ENCODE data around the gene TEX11.
"Not testable (repeated sequence)": the region's sequence is repeated elsewhere in the genome, so short reads cannot be mapped to it uniquely, and the experiment has no call there.

TEX11 gene

DNA sequence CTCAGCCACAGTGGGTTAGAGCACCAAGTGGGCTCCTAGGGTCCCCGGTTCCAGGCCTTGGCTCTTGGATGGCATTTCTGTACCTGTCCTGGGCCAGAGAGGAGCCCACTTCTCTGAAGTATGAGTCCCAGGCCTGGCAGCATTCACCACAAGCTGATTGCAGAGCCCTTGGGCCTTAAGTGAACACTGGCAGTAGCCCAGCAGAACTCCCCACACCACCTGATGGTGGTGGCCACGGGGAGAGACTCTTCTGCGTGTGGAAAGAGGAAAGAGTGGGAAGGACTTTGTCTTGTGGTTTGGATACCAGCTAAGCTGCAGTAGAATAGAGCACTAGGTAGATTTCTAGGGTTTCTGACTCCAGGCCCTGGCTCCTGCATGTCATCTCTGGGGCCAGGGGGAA is 359.1 kb downstream of the TEX11 start:
- H3K4me3 ChIP-seq (replicated peaks; ENCODE audit: low read depth, low read length), result no peak overlapping the region
- TF ChIP-seq, protein P1, sequence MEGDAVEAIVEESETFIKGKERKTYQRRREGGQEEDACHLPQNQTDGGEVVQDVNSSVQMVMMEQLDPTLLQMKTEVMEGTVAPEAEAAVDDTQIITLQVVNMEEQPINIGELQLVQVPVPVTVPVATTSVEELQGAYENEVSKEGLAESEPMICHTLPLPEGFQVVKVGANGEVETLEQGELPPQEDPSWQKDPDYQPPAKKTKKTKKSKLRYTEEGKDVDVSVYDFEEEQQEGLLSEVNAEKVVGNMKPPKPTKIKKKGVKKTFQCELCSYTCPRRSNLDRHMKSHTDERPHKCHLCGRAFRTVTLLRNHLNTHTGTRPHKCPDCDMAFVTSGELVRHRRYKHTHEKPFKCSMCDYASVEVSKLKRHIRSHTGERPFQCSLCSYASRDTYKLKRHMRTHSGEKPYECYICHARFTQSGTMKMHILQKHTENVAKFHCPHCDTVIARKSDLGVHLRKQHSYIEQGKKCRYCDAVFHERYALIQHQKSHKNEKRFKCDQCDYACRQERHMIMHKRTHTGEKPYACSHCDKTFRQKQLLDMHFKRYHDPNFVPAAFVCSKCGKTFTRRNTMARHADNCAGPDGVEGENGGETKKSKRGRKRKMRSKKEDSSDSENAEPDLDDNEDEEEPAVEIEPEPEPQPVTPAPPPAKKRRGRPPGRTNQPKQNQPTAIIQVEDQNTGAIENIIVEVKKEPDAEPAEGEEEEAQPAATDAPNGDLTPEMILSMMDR (IDR thresholded peaks at IDR 0.05; ENCODE audit: low read depth, low read length, missing control alignments), result no peak
- no peak for DNase-seq (ENCODE audit: extremely low read depth, low read depth)

DNA sequence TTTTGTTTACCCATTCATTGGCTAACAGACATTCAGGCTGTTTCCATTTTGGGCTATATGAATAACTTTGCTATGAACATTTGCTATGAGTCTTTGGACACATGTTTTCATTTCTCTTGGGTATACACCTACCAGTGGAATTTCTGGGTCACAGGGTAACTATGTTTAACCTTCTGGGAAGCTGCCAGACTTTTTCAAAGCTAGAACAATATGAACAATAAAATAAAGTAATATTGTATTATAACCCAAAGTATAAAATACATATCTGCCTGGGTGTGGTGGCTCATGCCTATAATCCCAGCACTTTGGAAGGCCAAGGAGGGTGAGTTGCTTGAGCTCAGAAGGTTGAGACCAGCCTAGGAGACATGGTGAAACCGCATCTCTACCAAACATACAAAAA is 373.3 kb downstream of the TEX11 start:
- no peak for DNase-seq (ENCODE audit: extremely low read depth, low read depth)
- TF ChIP-seq, protein P1 (IDR thresholded peaks at IDR 0.05; ENCODE audit: low read depth, low read length, missing control alignments), result no peak
- H3K4me3 ChIP-seq (replicated peaks; ENCODE audit: low read depth, low read length), result no peak overlapping the region

DNA sequence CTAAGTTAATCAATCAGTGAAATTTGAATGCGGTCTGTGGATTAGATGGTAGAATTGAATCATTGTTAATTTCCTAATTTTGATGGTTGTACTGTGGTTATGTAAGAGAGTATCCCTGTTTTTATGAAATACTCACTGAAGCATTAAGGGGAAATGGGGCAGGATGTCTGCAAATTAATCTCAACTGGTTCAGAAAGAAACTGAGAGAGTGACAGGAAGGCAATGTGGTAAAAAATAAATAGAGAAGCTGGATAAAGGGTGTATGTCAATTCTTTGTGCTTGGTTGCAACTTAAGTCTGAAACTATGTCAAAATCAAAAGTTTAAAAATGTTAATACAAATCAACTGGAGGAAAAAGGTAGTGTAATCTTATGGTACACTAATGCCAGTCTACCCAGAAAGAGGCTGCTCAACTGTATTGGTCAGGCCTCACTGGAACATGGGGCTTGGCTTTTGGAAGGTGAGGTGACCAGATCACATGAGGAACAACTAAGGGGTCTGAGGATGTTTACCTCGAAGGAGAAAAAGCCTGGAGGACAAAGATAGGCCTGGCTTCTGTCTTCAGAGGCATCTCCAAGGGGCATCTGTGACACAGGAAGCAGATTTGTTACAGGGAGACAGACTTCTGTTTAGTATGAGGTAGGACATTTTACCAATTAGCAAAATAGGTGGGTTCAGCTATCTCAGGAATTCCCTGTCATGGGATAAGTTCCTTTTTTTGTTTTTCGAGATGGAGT is 380.7 kb downstream of the TEX11 start:
- no peak overlapping the region for H3K4me3 ChIP-seq (replicated peaks; ENCODE audit: low read depth, low read length)
- no peak for DNase-seq (ENCODE audit: extremely low read depth, low read depth)
- TF ChIP-seq, protein P1 (IDR thresholded peaks at IDR 0.05; ENCODE audit: low read depth, low read length, missing control alignments), result no peak

DNA sequence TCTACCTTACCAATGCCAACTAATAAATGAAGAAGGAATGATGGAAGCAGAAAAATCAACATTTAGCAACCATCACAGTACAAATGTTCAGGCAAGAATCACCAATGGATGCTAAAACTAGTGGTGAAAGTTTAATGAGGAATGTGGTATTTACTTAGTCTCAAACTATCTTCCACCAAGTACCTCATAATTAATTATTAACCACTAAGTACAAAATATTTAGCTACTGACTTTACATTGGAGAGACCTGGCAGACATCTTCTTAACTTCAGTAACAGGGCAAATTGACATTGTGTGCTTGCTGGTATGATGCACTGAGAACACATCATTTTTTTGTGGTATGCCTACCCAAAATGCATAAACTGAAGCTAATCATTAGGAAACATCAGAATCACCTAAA is 381.5 kb downstream of the TEX11 start:
- DNase-seq (ENCODE audit: extremely low read depth, low read depth), result no peak
- TF ChIP-seq, protein P1 (IDR thresholded peaks at IDR 0.05; ENCODE audit: low read depth, low read length, missing control alignments), result no peak
- no peak overlapping the region for H3K4me3 ChIP-seq (replicated peaks; ENCODE audit: low read depth, low read length)

DNA sequence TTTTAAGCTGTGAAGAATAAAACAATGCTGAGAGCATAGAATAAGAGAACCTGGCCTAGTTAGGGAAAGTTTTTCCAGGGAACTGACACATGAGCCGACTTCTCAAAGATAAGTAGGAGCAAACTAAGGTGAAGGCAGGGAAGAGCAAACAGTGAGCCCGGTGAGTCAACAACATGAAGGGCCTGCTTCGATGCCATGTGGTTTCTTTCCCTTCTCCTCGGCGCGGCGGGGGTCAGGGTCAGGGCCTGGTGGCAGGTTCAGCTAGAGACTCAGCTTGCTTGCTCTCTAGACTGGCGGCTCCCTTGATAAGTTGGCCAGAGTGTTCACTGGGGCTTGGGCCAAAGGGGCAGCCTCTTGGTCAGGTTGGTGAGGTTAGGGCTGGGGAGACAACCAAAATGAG is 382.8 kb downstream of the TEX11 start:
- TF ChIP-seq, protein P1 (IDR thresholded peaks at IDR 0.05; ENCODE audit: low read depth, low read length, missing control alignments), result no peak
- no peak for DNase-seq (ENCODE audit: extremely low read depth, low read depth)

DNA sequence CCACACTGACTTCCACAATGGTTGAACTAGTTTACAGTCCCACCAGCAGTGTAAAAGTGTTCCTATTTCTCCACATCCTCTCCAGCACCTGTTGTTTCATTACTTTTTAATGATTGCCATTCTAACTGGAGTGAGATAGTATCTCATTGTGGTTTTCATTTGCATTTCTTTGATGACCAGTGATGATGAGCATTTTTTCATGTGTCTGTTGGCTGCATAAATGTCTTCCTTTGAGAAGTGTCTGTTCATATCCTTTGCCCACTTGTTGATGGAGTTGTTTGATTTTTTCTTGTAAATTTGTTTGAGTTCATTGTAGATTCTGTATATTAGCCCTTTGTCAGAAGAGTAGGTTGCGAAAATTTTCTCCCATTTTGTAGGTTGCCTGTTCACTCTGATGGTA is 392.8 kb downstream of the TEX11 start:
- not testable (repeated sequence) for DNase-seq (ENCODE audit: extremely low read depth, low read depth); H3K4me3 ChIP-seq (replicated peaks; ENCODE audit: low read depth, low read length)

More for the DNA sequence above, 382.8 kb downstream of the TEX11 start:
- H3K4me3 ChIP-seq (replicated peaks; ENCODE audit: low read depth, low read length), result no peak overlapping the region

DNA sequence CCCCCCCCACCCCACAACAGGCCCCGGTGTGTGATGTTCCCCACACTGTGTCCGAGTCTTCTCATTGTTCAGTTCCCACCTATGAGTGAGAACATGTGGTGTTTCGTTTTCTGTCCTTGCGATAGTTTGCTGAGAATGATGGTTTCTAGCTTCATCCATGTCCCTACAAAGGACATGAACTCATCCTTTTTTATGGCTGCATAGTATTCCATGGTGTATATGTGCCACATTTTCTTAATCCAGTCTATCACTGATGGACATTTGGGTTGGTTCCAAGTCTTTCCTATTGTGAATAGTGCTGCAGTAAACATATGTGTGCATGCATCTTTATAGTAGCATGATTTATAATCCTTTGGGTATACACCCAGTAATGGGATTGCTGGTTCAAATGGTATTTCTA is 393.2 kb downstream of the TEX11 start:
- H3K4me3 ChIP-seq (replicated peaks; ENCODE audit: low read depth, low read length), result not testable (repeated sequence)

DNA sequence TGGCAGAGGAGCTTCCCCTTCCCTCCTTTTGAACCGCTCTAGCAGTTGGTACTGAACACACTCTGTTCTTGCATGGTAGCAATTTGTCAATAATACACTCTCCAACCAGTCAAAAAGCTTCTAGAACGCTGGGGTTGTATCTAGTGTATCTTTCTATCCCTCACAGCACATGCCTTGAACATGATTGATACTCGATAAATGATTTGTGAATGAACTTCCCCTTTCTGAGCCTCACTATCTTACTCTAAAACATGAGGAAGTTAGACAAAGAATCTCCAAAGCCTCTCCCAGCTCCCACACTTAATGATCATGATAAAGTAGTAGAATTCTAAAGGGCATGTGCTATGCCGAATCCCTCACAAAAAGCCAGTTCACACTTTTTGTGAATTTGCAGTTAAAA is 399.4 kb downstream of the TEX11 start:
- DNase-seq (ENCODE audit: extremely low read depth, low read depth), result no peak
- TF ChIP-seq, protein P1 (IDR thresholded peaks at IDR 0.05; ENCODE audit: low read depth, low read length, missing control alignments), result no peak
- H3K4me3 ChIP-seq (replicated peaks; ENCODE audit: low read depth, low read length), result no peak overlapping the region

More for the DNA sequence above, 393.2 kb downstream of the TEX11 start:
- DNase-seq (ENCODE audit: extremely low read depth, low read depth), result not testable (repeated sequence)
